Fibroblast of villous mesenchyme (primary cell): ENCODE results near the gene RAB40C. TPM values are rescaled to one million over a fixed set of nuclear protein-coding genes. Genes with fewer than 3 reads are reported as not detected.

Experiments used
- DNase-seq: peaks from one replicate; pipeline ENCODE4 v3.0.0-alpha.2; 2010; ENCODE audit warnings: low read depth
- H3K4me3 ChIP-seq: 2 replicates; pipeline ENCODE4 v1.5.1; 2011; ENCODE audit warnings: low read depth, mild to moderate bottlenecking, low read length
- total RNA-seq: library from RNA; depleted of rRNA; stranded (reverse); fragments of >200 nt; gene quantifications from 2 replicates; pipeline ENCODE4 v1.2.3, GENCODE V29; 2012
- TF ChIP-seq, protein P1 (sequence below): IDR thresholded peaks from 2 replicates; pipeline ENCODE4 v1.5.1; 2012; ENCODE audit warnings: low read depth, mild to moderate bottlenecking, low read length; ENCODE audit not compliant: insufficient read depth

Gene RAB40C
- total RNA-seq, 1 donor = 9.9 TPM

DNA sequence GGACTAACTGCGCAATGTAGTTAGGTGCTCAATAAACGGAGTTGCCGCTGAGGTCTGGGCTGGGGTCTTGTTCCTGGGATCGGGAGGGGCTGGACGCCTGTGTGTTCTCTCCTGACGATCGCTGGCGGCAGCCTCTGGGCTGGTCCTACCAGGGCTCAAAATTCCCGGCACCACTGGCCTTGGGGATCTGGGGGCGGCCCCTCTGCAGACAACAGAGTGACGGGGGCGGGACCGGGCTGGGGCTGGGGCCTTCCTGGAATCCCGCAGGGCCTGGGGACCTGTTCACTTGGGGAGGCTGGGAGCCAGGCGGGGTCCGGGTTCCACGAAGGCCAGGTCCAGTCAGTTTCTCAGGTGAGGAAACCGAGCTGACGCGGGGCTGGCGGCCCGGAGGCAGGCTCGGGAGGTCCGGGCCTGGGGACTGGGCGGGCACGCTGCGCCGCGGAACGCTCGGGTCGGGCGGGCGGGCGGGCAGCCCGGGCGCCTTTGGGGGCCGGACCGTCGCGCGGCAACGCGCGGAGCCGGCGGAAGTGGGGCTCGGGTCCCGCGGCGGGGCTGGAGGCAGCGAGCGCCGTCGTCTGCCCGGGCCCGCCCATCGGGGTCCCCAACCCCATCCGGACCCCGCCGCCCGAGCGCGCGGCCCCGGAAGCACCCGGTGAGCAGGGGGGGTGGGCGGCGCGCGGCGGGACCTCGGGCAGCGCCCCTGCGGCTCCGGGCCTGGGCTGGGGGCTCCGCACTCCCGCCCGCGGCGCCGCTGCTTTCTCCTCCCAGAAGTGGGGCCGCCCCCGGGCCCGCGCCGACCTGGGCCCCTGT, 20.2 kb upstream of the RAB40C start, which contains the start of gene PIGQ:
Gene PIGQ (plus strand): TSS at position 524 of the 810 bp plus-strand sequence. CDS start 4,107 bp downstream, outside the sequence.
- DNase-seq = peak; percentile 60
- peak within 1 kb of the TSS; percentile 79 for H3K4me3 ChIP-seq

DNA sequence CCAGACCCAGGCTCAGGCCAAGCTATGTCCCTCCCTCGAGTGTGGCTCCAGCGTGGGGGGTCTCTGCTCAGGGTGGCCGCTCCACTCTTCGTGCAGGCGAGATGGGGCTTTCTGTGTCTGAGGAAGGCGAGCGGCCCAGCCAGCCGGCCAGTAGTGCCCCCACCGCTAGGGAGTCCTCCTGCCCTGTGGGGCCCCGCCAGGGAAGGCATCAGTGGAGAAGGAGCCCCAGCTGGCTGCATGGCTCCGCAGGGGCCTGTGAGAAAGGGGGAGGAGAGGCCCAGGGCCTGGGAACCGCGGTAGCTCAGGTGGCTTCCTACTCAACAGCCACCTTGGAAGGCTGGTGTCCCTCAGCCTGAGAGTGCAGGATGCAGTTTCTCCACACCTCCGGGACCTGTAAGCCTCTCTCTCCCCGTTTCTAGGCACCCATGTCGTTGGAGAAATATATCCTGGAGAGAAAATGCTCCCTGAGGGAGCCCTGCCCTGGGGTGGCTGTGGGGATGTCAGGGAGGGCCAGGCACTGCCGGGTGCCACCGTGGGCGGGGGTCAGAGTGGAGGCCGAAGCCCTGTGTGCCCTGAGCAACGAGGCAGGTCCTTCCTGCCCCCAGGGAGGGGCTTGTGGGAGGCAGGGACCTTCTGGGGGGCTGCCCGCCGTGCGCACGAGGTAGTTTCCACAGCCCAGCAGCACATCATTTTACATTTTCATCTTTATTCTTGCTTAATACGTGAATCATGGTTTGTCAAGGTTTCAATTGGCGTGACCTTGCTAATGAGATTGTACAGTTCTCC, 16.8 kb upstream of the RAB40C start:
- TF ChIP-seq, protein P1, sequence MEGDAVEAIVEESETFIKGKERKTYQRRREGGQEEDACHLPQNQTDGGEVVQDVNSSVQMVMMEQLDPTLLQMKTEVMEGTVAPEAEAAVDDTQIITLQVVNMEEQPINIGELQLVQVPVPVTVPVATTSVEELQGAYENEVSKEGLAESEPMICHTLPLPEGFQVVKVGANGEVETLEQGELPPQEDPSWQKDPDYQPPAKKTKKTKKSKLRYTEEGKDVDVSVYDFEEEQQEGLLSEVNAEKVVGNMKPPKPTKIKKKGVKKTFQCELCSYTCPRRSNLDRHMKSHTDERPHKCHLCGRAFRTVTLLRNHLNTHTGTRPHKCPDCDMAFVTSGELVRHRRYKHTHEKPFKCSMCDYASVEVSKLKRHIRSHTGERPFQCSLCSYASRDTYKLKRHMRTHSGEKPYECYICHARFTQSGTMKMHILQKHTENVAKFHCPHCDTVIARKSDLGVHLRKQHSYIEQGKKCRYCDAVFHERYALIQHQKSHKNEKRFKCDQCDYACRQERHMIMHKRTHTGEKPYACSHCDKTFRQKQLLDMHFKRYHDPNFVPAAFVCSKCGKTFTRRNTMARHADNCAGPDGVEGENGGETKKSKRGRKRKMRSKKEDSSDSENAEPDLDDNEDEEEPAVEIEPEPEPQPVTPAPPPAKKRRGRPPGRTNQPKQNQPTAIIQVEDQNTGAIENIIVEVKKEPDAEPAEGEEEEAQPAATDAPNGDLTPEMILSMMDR = no peak
- no peak for DNase-seq
- no peak overlapping the region for H3K4me3 ChIP-seq

More for the DNA sequence above, 20.2 kb upstream of the RAB40C start, which contains the start of gene PIGQ:
- TF ChIP-seq, protein P1 = no peak

DNA sequence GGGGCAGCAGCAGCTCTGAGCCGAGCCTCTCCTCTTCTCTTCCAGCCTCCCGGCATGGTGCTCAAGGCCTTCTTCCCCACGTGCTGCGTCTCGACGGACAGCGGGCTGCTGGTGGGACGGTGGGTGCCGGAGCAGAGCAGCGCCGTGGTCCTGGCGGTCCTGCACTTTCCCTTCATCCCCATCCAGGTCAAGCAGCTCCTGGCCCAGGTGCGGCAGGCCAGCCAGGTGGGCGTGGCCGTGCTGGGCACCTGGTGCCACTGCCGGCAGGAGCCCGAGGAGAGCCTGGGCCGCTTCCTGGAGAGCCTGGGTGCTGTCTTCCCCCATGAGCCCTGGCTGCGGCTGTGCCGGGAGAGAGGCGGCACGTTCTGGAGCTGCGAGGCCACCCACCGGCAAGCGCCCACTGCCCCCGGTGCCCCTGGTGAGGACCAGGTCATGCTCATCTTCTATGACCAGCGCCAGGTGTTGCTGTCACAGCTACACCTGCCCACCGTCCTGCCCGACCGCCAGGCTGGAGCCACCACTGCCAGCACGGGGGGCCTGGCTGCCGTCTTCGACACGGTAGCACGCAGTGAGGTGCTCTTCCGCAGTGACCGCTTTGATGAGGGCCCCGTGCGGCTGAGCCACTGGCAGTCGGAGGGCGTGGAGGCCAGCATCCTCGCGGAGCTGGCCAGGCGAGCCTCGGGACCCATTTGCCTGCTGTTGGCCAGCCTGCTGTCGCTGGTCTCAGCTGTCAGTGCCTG, 15.7 kb upstream of the RAB40C start:
- H3K4me3 ChIP-seq = no peak overlapping the region
- no peak for DNase-seq
- TF ChIP-seq, protein P1 = no peak

DNA sequence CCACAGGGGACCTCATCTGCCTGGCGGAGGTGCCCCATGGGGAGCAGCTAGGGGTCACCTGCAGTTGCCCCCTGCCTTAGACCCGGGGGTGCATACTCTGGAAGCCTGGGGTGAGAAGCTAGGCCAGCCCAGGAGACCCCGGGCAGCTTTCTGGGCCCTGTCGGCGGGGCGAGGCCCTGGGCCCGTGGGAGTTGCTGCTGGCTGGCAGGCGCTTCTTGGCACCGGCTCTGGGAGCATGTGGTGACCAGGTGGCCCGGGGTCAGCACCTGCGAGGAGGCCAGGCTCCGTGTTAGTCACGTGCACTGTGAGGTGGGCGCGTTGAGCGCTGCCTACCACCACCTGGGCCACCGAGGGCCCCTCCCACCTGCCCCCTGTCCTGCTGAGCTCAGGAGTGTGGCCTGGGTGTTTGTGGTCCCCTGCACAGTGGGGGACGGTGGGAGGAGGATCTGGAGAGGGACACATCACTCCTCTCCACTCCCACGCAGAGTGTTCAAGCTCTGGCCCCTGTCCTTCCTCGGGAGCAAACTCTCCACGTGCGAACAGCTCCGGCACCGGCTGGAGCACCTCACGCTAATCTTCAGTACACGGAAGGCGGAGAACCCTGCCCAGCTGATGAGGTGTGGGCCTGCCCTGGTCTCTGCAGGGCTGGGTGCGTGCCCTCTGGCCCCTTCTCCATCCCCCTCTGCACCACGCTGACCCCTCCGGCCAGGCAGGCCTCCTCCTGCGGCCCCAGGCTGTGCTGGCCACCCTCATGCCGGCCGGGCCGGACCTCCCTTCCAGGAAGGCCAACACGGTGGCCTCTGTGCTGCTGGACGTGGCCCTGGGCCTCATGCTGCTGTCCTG, 14.3 kb upstream of the RAB40C start:
- DNase-seq = no peak
- TF ChIP-seq, protein P1 = no peak
- H3K4me3 ChIP-seq = no peak overlapping the region

DNA sequence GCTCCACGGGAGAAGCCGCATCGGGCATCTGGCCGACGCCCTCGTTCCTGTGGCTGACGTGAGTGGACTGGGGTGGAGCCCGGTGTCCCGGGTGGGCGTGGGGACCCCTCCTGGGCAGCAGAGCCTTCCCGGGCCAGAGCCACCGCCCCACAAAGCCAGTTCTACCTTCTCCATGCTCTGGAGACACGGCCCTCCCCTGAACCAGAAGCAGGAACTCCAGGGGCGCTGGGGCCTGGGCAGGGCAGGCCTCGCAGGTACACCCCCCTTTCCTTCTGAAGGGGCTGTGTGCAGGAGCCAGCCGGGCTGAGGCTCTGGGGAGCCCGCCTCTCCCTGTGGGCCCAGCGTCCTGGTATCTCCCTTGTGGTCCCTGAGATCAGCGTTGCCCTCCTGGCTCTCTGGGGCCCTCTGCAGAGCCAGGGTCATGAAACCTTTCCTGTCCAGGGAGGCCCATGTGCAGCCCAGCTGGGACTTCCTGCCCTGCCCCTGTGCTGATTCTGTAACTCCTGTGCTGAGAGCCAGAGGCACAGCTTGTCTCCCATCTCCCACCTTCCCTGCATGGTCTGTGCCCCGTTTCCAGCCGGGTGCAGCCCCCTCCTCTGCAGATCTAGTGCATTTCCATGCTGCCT, 13.6 kb upstream of the RAB40C start:
- no peak for DNase-seq
- TF ChIP-seq, protein P1 = no peak
- no peak overlapping the region for H3K4me3 ChIP-seq

DNA sequence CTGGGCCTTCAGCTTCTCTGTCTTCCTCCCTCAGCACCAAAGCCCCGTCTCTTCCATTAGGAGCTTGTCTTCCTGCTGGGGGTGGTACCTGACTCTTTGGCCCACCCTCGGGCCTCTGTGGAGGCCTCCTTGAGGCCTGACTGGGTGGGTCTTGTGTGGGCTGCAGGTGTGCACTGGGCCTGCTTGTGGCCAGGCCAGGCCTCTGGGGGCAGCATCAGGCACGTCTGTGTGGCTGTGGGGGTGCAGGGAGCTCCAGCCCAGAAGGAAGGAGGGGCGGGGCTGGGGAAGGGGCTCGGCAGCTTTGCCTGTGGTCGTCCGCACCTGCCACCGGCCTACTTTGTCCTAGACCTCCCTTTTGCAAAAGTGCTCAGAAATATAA, 13.1 kb upstream of the RAB40C start:
- no peak overlapping the region for H3K4me3 ChIP-seq
- DNase-seq = no peak
- TF ChIP-seq, protein P1 = no peak
